ENCODE measurements around the gene RAB19. TPM values are rescaled to one million over a fixed set of nuclear protein-coding genes. Genes with fewer than 3 reads are reported as not detected.

The RAB19 gene
- total RNA-seq, 2 experiments from 2014 or later = 1.6 to 2.8 TPM

DNA sequence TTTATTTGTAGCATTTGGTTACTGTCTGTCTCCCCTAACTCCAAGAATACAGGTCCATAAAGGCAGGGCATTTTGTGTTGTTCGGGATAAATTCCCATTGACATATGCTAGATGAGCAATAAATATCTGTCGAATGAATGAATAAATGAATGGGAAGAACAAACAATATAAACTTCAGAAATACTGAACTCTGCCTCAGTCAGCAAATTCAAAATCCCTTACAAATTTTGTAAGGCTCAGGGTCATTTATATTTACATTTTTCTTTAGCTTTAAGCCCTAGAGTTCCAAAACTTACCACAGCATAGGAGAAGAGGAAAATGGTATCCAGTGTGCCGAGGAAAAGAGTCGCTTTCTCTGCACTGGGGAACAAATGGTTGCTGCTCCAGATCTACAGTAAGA is 34.6 kb upstream of the RAB19 start:
- H3K27me3 Mint-ChIP-seq = no peaks in the 10 kb centered on the region
- H3K36me3 Mint-ChIP-seq (ENCODE audit: low read depth) = peaks cover 46% of the 10 kb centered on the region
- Histone ChIP-seq H3K27me3 (ENCODE audit: control insufficient read depth in 1 of 2, insufficient read depth in 2 of 2, low read length in 2 of 2) (no peaks in the 10 kb centered on the region), H3K4me3 (ENCODE audit: low read length) (no peak overlapping the region), H3K27ac (ENCODE audit: low read depth in 1 of 2, low read length in 2 of 2) (no peak overlapping the region), H3K36me3 (ENCODE audit: insufficient read depth, low read length) (peaks cover 22% of the 10 kb centered on the region), H3K4me1 (ENCODE audit: insufficient read depth, low read length) (peaks cover 1% of the 10 kb centered on the region), H3K9me3 (ENCODE audit: control insufficient read depth in 1 of 2, insufficient read depth in 1 of 2, low read length in 2 of 2) (no peaks in the 10 kb centered on the region)
- DNase-seq = no peak
- H3K4me3 Mint-ChIP-seq = no peak overlapping the region
- CTCF ChIA-PET = no interaction called here
- H3K4me1 Mint-ChIP-seq (ENCODE audit: low read depth) = no peaks in the 10 kb centered on the region
- H3K9me3 Mint-ChIP-seq = no peaks in the 10 kb centered on the region
- TF ChIP-seq CTCF (IDR thresholded peaks at IDR 0.05) = no peak
- POLR2A ChIA-PET = no interaction called here
- intact Hi-C loops (cut with DNase I, micrococcal nuclease) = no loop called here
- H3K27ac Mint-ChIP-seq = no peak overlapping the region
- no peak for ATAC-seq (ENCODE audit: poor library complexity)

- intact Hi-C loops (cut with DNase I, micrococcal nuclease) = no loop called here
- Mint-ChIP-seq H3K9me3 (no peaks in the 10 kb centered on the region), H3K27ac (peak overlapping the region; percentile 96), H3K27me3 (no peaks in the 10 kb centered on the region), H3K4me1 (ENCODE audit: low read depth) (peaks cover 12% of the 10 kb centered on the region), H3K4me3 (peak overlapping the region; percentile 89), H3K36me3 (ENCODE audit: low read depth) (peaks cover 41% of the 10 kb centered on the region)
- DNase-seq (no peak), ATAC-seq (ENCODE audit: poor library complexity) (no peak)
- no peaks in the 10 kb centered on the region for H3K9me3 ChIP-seq (ENCODE audit: control insufficient read depth in 1 of 2, insufficient read depth in 1 of 2, low read length in 2 of 2)
- no peak for TF ChIP-seq CTCF (IDR thresholded peaks at IDR 0.05)
- CTCF ChIA-PET = interaction anchor here (0.9 to 1.6 kb wide), 2 partner anchors 9 to 773 kb away, joined by 3 read pairs; no protein-coding TSS in a partner anchor
- POLR2A ChIA-PET = interaction anchor here (1.0 to 3.0 kb wide), 8 partner anchors 10 to 1015 kb away, joined by 3 to 18 read pairs (median 8); partner anchors contain the start of genes KDM7A, LUC7L2, RAB19 and SLC37A3
- peak overlapping the region; percentile 44 for H3K4me3 ChIP-seq (ENCODE audit: low read length)
- peaks cover 23% of the 10 kb centered on the region for H3K36me3 ChIP-seq (ENCODE audit: insufficient read depth, low read length)
- peak overlapping the region; percentile 3 to 79 for H3K27ac ChIP-seq (ENCODE audit: low read depth in 1 of 2, low read length in 2 of 2)
- peaks cover 22% of the 10 kb centered on the region for H3K4me1 ChIP-seq (ENCODE audit: insufficient read depth, low read length)
- no peaks in the 10 kb centered on the region for H3K27me3 ChIP-seq (ENCODE audit: control insufficient read depth in 1 of 2, insufficient read depth in 2 of 2, low read length in 2 of 2)
These were observed 28.5 kb upstream of the RAB19 start for GRCh38 chr7:140375323-140375722.

DNA sequence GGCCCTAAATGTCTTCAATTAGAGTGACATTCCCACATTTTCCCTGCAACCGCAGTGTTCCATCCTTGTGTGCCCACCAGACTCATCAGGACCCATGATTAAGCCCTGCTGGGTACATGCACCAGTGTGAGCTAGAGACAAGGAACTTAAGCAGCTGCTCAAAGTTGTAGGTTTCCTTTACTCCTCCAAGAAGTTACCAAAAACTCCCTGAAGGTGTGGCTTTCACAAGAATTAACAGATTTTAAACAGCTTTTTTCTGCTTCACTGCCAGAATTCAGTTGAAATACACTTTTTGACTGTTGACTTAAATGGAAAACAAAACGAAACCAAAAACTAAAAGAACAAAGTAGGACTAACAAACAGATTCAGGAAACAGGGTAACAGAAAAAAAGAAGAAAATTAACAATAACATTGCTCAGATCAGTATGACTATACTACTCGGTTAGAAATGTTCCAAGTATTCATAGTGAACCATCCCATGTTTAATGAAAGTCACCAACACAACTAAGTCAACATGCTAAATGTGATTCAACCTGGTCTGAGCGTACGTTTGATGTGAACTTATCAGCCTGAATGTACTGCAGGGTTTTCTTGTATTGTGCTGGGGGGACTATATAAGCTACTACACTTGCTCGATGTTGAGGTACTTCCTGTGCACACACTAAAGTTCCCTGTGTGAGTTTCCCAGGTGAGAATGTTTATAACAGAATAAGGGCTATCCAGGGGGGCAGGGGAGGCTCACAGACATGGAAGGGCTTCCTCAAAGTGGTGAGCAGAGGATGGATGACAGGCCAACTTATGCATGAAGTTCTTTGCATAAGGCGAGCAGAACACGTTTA is 27.7 kb upstream of the RAB19 start:
- H3K4me1 ChIP-seq (ENCODE audit: insufficient read depth, low read length) = peaks cover 22% of the 10 kb centered on the region
- no peaks in the 10 kb centered on the region for H3K9me3 ChIP-seq (ENCODE audit: control insufficient read depth in 1 of 2, insufficient read depth in 1 of 2, low read length in 2 of 2)
- H3K9me3 Mint-ChIP-seq = no peaks in the 10 kb centered on the region
- DNase-seq = peak in 6 of 14 experiments; percentile 8 to 57 (median 32)
- peaks cover 37% of the 10 kb centered on the region for H3K36me3 Mint-ChIP-seq (ENCODE audit: low read depth)
- ChIA-PET POLR2A (interaction anchor here (1.0 to 3.0 kb wide), 11 partner anchors 10 to 1016 kb away, joined by 3 to 18 read pairs (median 6); partner anchors contain the start of genes KDM7A, LUC7L2, RAB19 and SLC37A3), CTCF (interaction anchor here (0.9 to 1.6 kb wide), 2 partner anchors 9 to 774 kb away, joined by 3 read pairs; no protein-coding TSS in a partner anchor)
- peak; percentile 93 for ATAC-seq (ENCODE audit: poor library complexity)
- no peak for TF ChIP-seq CTCF (IDR thresholded peaks at IDR 0.05)
- no peaks in the 10 kb centered on the region for H3K27me3 ChIP-seq (ENCODE audit: control insufficient read depth in 1 of 2, insufficient read depth in 2 of 2, low read length in 2 of 2)
- H3K27ac Mint-ChIP-seq = peak overlapping the region; percentile 96
- no peaks in the 10 kb centered on the region for H3K27me3 Mint-ChIP-seq
- peaks cover 26% of the 10 kb centered on the region for H3K36me3 ChIP-seq (ENCODE audit: insufficient read depth, low read length)
- H3K4me1 Mint-ChIP-seq (ENCODE audit: low read depth) = peaks cover 12% of the 10 kb centered on the region
- H3K4me3 Mint-ChIP-seq = peak overlapping the region; percentile 89
- H3K27ac ChIP-seq (ENCODE audit: low read depth in 1 of 2, low read length in 2 of 2) = peak overlapping the region; percentile 3 to 79
- intact Hi-C loops (cut with DNase I, micrococcal nuclease) = no loop called here
- H3K4me3 ChIP-seq (ENCODE audit: low read length) = peak overlapping the region; percentile 44

Data from CD4-positive, alpha-beta T cell (primary cell).